ENCODE data around the gene C1QL1. TPM values are rescaled to one million over a fixed set of nuclear protein-coding genes. Genes with fewer than 3 reads are reported as not detected.

Gene C1QL1
- total RNA-seq, 4 donors from 2014 or later = 9.8 to 25.5 (median 21.2) TPM

DNA sequence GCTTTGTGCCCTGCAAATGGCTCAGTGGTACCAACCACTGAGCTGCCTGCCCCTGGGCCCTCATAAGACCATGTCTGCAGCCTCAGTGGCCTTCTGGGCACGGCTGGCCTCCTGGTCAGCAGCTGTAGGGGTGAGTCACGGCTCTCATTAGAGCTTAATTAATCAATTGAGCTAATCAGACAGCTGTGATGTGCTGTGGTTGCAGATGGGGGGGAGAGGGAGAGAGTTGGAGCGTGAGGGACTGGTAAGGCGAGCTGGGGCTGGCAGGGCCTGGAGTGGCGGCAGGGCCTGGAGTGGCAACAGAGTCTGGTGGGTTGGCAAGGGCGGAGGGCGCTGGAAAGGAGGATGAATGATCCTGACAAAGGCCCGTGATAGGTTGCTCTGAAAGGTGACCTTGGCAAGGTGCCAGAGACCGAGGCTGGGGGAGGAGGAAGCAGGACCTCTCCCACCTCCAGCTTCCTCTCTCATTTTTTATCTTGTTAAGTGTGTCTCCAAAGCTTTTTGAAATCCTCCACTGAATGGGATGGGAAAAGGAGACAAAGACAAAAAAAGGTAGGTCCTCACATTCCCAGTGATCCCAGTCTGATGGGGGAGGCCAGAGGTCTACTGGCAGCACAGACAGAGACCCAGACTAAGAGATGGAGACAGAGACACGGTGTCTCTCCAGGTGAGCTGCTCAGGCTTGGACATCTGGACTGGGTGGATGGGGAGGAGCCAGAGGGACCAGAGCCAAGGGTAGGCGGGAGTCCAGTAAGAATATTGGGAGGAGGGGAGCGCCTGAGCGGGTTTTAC, 41.8 kb upstream of the C1QL1 start:
- TF ChIP-seq POLR2A (IDR thresholded peaks at IDR 0.05) (no peak), EP300 (IDR thresholded peaks at IDR 0.05) (no peak)
- TF ChIP-seq, protein P1, sequence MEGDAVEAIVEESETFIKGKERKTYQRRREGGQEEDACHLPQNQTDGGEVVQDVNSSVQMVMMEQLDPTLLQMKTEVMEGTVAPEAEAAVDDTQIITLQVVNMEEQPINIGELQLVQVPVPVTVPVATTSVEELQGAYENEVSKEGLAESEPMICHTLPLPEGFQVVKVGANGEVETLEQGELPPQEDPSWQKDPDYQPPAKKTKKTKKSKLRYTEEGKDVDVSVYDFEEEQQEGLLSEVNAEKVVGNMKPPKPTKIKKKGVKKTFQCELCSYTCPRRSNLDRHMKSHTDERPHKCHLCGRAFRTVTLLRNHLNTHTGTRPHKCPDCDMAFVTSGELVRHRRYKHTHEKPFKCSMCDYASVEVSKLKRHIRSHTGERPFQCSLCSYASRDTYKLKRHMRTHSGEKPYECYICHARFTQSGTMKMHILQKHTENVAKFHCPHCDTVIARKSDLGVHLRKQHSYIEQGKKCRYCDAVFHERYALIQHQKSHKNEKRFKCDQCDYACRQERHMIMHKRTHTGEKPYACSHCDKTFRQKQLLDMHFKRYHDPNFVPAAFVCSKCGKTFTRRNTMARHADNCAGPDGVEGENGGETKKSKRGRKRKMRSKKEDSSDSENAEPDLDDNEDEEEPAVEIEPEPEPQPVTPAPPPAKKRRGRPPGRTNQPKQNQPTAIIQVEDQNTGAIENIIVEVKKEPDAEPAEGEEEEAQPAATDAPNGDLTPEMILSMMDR (IDR thresholded peaks at IDR 0.05) = no peak
- no peaks in the 10 kb centered on the region for H3K36me3 ChIP-seq
- no peak overlapping the region for H3K27ac ChIP-seq
- WGBS, 2 donors = 68 to 74% methylated on average over 13 of the region's 13 CpGs
- no peaks in the 10 kb centered on the region for H3K27me3 ChIP-seq
- no peaks in the 10 kb centered on the region for H3K9me3 ChIP-seq
- DNase-seq (ENCODE audit: low spot score in 2 of 2) = no peak
- no peak overlapping the region for H3K4me3 ChIP-seq
- H3K4me1 ChIP-seq = peaks cover 0 to 13% (median 0%) of the 10 kb centered on the region in 4 donors

DNA sequence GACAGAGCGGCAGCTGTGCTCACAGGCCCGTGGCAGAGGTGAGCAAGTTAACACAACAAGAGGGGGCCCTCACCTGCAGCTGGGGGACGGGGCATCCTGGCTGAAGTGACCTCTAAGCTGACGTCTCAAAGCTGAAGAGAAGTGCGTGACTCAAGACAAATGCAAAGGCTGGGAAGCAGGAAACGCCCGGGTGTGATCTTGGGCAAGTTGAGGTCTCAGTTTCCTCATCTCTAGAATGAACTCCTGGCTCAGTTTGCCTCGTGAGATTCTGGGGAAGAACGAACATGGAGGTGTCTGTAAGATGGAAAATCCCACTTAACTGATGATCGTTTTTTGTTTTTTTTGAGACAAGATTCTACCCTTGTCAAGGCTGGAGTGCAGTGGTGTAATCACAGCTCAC, 40.1 kb upstream of the C1QL1 start:
- no peak for TF ChIP-seq EP300 (IDR thresholded peaks at IDR 0.05)
- TF ChIP-seq, protein P1 (IDR thresholded peaks at IDR 0.05) = no peak
- no peak for TF ChIP-seq POLR2A (IDR thresholded peaks at IDR 0.05)
- WGBS, 2 donors = 73 to 81% methylated on average over 10 of the region's 10 CpGs
- no peaks in the 10 kb centered on the region for H3K9me3 ChIP-seq
- no peak overlapping the region for H3K27ac ChIP-seq
- H3K4me3 ChIP-seq = no peak overlapping the region
- H3K27me3 ChIP-seq = no peaks in the 10 kb centered on the region
- no peaks in the 10 kb centered on the region for H3K36me3 ChIP-seq
- no peak for DNase-seq (ENCODE audit: low spot score in 2 of 2)
- H3K4me1 ChIP-seq = peaks cover 0 to 9% (median 0%) of the 10 kb centered on the region in 4 donors

DNA sequence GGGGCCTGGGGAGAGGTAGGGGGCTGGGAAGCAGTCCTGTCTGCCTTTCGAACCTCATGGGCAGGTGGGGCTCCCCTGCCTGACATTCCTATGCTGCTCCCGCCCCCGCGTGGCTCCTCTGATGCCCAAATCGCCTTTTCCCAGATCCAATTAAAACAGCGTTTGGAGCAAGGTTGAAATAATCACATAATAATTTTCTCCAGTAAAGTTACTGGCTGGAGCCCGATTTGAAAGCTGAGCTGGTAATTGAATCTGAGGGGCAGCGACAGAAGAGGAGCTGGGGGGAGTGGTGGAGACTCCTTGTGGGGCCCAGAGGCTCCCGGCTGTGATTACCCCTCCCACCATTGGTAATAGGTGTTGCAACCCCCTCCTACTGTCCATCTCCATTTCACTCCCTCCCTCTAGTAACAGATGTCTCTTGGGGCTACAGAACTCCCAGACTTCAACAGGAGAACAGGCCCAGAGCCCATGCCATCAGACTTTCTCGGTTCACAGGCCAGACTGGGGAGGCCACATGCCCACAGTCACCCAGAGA, 38.9 kb upstream of the C1QL1 start:
- H3K27me3 ChIP-seq = no peaks in the 10 kb centered on the region
- H3K9me3 ChIP-seq = no peaks in the 10 kb centered on the region
- WGBS, 2 donors = 12 to 26% methylated on average over 10 of the region's 10 CpGs
- no peak overlapping the region for H3K4me3 ChIP-seq
- TF ChIP-seq POLR2A (IDR thresholded peaks at IDR 0.05) (no peak), EP300 (IDR thresholded peaks at IDR 0.05) (no peak)
- TF ChIP-seq, protein P1 (IDR thresholded peaks at IDR 0.05) = no peak
- H3K36me3 ChIP-seq = no peaks in the 10 kb centered on the region
- DNase-seq (ENCODE audit: low spot score in 2 of 2) = no peak
- no peak overlapping the region for H3K27ac ChIP-seq
- H3K4me1 ChIP-seq = no peaks in the 10 kb centered on the region

DNA sequence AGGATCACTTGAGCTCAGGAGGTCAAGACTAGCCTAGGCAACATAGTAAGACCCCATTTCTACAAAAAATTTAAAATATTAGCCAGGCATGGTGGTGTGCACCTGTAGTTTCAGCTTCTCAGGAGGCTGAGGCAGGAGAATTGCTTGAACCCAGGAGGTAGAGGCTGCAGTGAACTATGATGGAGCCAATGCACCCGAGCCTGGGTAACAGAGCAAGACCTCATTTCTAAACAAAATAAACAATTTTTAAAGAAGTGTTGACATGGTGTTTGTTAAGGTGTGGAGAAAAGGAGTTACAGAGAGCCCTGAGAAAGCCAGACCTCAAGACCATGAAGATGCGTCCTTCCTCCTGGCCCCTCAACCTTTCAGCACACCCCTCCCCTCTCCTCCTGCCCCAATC, 37.6 kb upstream of the C1QL1 start:
- 82 to 89% methylated on average over 2 of the region's 2 CpGs for WGBS, 2 donors
- Histone ChIP-seq H3K4me3 (no peak overlapping the region), H3K27me3 (no peaks in the 10 kb centered on the region), H3K4me1 (no peaks in the 10 kb centered on the region), H3K9me3 (no peaks in the 10 kb centered on the region), H3K36me3 (no peaks in the 10 kb centered on the region), H3K27ac (no peak overlapping the region)
- no peak for DNase-seq (ENCODE audit: low spot score in 2 of 2)
- TF ChIP-seq, protein P1 (IDR thresholded peaks at IDR 0.05) = no peak
- TF ChIP-seq EP300 (IDR thresholded peaks at IDR 0.05) (no peak), POLR2A (IDR thresholded peaks at IDR 0.05) (no peak)

DNA sequence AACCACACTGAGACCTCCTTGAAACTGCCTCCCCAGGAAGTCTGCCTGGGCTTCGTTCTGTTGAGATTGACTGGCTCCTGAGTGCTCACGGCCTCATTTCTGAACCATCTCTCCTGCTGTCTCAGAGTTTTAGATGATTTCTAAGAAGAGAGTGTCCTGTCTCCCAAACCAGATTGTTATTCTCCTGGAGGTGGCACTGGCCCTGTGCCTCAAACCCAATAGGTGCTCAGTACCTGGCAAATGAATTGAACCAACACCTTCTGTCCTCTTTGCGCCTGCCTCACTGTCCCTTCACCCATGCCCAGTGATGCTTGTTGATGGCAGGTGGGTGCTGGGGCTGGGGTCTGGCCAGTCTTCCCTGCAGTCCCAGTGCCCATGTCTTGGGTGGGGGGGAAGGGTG, 36.3 kb upstream of the C1QL1 start:
- TF ChIP-seq EP300 (IDR thresholded peaks at IDR 0.05) (no peak), POLR2A (IDR thresholded peaks at IDR 0.05) (no peak)
- TF ChIP-seq, protein P1 (IDR thresholded peaks at IDR 0.05) = no peak
- no peak overlapping the region for H3K27ac ChIP-seq
- WGBS, 2 donors = 75 to 86% methylated on average over 3 of the region's 3 CpGs

More for the DNA sequence above, 36.3 kb upstream of the C1QL1 start:
- H3K9me3 ChIP-seq = peaks cover 0 to 6% (median 0%) of the 10 kb centered on the region in 4 donors
- H3K36me3 ChIP-seq = no peaks in the 10 kb centered on the region
- no peaks in the 10 kb centered on the region for H3K4me1 ChIP-seq
- no peak overlapping the region for H3K4me3 ChIP-seq
- no peaks in the 10 kb centered on the region for H3K27me3 ChIP-seq
- no peak for DNase-seq (ENCODE audit: low spot score in 2 of 2)
